ENCODE results near the gene DDIT4. TPM values are rescaled to one million over a fixed set of nuclear protein-coding genes. Genes with fewer than 3 reads are reported as not detected.
A peak's percentile ranks its signal among the peaks of the same experiment; 100 is the strongest.

DDIT4 gene
- total and polyA plus RNA-seq, 9 of the 15 experiments (the other 6 are each of a cell fraction or from before 2014, with no cell fraction given) = 8.2 to 675 (median 159) TPM

DNA sequence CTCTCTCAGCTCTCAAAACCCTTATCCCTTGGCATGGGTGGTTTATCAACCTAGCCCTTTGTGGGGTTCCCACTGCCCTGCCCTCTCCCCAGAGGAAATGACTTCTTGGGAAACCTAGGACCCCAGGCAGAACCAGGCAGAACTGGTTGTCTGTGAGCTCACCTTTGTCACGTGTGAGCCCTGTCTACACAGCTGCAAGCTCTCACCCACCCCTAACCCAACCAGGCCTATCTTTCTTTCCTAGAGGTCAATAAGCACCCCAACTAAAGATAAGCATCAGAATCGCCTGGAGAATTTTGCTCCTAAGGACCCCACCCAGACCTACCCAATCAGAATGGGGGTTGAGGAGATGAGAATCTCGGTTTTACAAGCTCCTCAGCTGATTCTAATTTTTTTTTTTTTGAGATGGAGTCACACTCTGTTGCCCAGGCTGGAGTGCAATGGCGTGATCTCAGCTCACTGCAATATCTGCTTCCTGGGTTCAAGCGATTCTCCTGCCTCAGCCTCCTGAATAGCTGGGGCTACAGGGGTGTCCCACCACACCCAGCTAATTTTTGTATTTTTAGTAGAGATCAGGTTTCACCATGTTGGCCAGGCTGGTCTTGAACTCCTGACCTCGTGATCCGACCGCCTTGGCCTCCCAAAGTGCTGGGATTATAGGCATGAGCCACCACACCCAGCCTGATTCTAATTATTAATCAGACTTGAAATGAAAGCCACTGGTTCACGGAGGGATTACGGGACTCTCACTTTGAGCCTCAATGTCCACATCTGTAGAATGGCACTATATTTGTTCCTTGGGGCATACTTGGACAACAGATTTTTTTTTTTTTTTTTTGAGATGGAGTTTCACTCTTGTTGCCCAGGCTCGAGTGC, 7.5 kb upstream of the DDIT4 start (continued):
- TF ChIP-seq, protein P1, sequence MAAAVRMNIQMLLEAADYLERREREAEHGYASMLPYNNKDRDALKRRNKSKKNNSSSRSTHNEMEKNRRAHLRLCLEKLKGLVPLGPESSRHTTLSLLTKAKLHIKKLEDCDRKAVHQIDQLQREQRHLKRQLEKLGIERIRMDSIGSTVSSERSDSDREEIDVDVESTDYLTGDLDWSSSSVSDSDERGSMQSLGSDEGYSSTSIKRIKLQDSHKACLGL (CRISPR knock-in tag; IDR thresholded peaks at IDR 0.05; ENCODE audit: borderline replicate concordance, poor library complexity, severe bottlenecking) = no peak
- no peak for TF ChIP-seq MAFF (IDR thresholded peaks at IDR 0.05; ENCODE audit: low read length)
- TF ChIP-seq ZNF143 (CRISPR knock-in tag; IDR thresholded peaks at IDR 0.05) = no peak
- no peak for TF ChIP-seq WHSC1 (IDR thresholded peaks at IDR 0.05; ENCODE audit: low read length)
- TF ChIP-seq, protein P2, sequence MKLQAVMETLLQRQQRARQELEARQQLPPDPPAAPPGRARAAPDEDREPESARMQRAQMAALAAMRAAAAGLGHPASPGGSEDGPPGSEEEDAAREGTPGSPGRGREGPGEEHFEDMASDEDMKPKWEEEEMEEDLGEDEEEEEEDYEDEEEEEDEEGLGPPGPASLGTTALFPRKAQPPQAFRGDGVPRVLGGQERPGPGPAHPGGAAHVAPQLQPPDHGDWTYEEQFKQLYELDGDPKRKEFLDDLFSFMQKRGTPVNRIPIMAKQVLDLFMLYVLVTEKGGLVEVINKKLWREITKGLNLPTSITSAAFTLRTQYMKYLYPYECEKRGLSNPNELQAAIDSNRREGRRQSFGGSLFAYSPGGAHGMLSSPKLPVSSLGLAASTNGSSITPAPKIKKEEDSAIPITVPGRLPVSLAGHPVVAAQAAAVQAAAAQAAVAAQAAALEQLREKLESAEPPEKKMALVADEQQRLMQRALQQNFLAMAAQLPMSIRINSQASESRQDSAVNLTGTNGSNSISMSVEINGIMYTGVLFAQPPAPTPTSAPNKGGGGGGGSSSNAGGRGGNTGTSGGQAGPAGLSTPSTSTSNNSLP (IDR thresholded peaks at IDR 0.05; ENCODE audit: borderline replicate concordance, low read depth, low read length) = no peak
- peak; percentile 84 for TF ChIP-seq PHF20 (IDR thresholded peaks at IDR 0.05; ENCODE audit: partially characterized antibody)
- TF ChIP-seq ZBTB34 (CRISPR knock-in tag; IDR thresholded peaks at IDR 0.05) = no peak
- no peak for TF ChIP-seq ZNF830 (CRISPR knock-in tag; IDR thresholded peaks at IDR 0.05)
- TF ChIP-seq SREBF1 (IDR thresholded peaks at IDR 0.05; ENCODE audit: borderline replicate concordance, low read depth, low read length) = no peak
- no peak for TF ChIP-seq TOE1 (IDR thresholded peaks at IDR 0.05; ENCODE audit: borderline replicate concordance)
- TF ChIP-seq TOE1 (CRISPR knock-in tag; IDR thresholded peaks at IDR 0.05; ENCODE audit: borderline replicate concordance, low read depth) = no peak
- no peak for TF ChIP-seq PYGO2 (tag; IDR thresholded peaks at IDR 0.05)
- peak; percentile 38; the same call in 1 of the 2 replicates for TF ChIP-seq CTBP1 (IDR thresholded peaks at IDR 0.05; ENCODE audit: borderline replicate concordance)
- no peak for TF ChIP-seq ARHGAP35 (IDR thresholded peaks at IDR 0.05; ENCODE audit: partially characterized antibody)
- no peak for TF ChIP-seq YBX1 (IDR thresholded peaks at IDR 0.05)
- TF ChIP-seq ZNF586 (CRISPR knock-in tag; conservative IDR thresholded peaks at IDR 0.05) = no peak
- TF ChIP-seq ZBTB8A (IDR thresholded peaks at IDR 0.05; ENCODE audit: partially characterized antibody) = no peak
- no peak for TF ChIP-seq ELF4 (CRISPR knock-in tag; IDR thresholded peaks at IDR 0.05)
- peak; percentile 38; the same call in 1 of the 2 replicates for TF ChIP-seq MYC (IDR thresholded peaks at IDR 0.05; ENCODE audit: low read depth, low read length)
- TF ChIP-seq MYC (CRISPR knock-in tag; IDR thresholded peaks at IDR 0.05; ENCODE audit: borderline replicate concordance, low read depth) = no peak; the same call in 1 of the 2 replicates
- TF ChIP-seq MCM7 (IDR thresholded peaks at IDR 0.05) = no peak
- no peak for TF ChIP-seq ZNF551 (CRISPR knock-in tag; IDR thresholded peaks at IDR 0.05)
- TF ChIP-seq, protein P3, sequence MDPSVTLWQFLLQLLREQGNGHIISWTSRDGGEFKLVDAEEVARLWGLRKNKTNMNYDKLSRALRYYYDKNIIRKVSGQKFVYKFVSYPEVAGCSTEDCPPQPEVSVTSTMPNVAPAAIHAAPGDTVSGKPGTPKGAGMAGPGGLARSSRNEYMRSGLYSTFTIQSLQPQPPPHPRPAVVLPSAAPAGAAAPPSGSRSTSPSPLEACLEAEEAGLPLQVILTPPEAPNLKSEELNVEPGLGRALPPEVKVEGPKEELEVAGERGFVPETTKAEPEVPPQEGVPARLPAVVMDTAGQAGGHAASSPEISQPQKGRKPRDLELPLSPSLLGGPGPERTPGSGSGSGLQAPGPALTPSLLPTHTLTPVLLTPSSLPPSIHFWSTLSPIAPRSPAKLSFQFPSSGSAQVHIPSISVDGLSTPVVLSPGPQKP (CRISPR knock-in tag; IDR thresholded peaks at IDR 0.05) = no peak
